ENCODE measurements around the gene KCNQ5.
"Not testable (repeated sequence)": the region's sequence is repeated elsewhere in the genome, so short reads cannot be mapped to it uniquely, and the experiment has no call there.

Gene KCNQ5

GRCh38 chr6:73225396-73225795 is 603.5 kb downstream of the KCNQ5 start, which contains the start of gene KHDC1L:
Gene KHDC1L, minus strand, starts transcription at chr6:73225496. Its CDS starts 88 bp downstream, at chr6:73225408.
- no peaks in the 10 kb centered on the region for H3K36me3 ChIP-seq (replicated peaks)
- H3K4me1 ChIP-seq = no peaks in the 10 kb centered on the region
- in situ Hi-C loops (cut with MboI; ENCODE audit: low sequenced_read_pairs) = no loop called here
- no peaks in the 10 kb centered on the region for H3K9me3 ChIP-seq
- H3K4me3 ChIP-seq = no peak within 1 kb of the TSS
- DNase-seq (ENCODE audit: low spot score in 2 of 2) = no peak
- no peaks in the 10 kb centered on the region for H3K27me3 ChIP-seq (ENCODE audit: low read depth)

DNA sequence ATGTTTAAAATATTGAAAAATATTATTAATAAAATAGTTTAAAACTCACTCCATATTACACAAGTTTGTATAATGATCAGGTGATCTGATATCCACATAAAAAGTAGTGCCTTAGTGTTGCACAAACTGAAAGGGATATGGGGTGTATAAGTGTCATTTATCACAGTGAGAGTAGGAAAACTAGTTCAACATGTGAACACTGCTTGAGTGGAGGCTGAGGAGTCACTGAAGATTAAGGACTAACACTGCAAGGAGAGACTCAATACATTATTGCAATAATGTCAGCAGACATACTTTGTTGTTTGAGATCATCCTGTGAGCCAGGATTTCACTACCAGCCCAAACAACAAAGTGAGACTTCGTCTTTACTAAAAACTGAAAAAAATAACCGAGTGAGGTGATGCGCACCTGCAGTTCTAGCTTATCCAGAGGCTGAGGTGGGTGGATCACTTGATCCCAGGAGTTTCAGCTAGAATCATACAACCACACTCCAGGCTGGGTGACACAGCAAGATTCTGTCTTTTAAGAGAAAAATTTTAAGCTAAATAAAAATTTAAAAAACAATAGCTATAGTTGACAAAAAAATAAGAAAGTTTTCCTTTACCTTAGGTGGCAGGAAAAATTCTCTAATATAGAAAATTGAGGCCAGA is 605.9 kb downstream of the KCNQ5 start:
- H3K4me3 ChIP-seq = no peak overlapping the region
- no peak for DNase-seq (ENCODE audit: low spot score in 2 of 2)
- no peaks in the 10 kb centered on the region for H3K27me3 ChIP-seq (ENCODE audit: low read depth)
- in situ Hi-C loops (cut with MboI; ENCODE audit: low sequenced_read_pairs) = no loop called here
- H3K4me1 ChIP-seq = 0 out of 2 replicates have a peak, but pooled peaks cover 2% of the 10 kb centered on the region
- H3K9me3 ChIP-seq = no peaks in the 10 kb centered on the region
- no peaks in the 10 kb centered on the region for H3K36me3 ChIP-seq (replicated peaks)

GRCh38 chr6:73231986-73232391 is 610.1 kb downstream of the KCNQ5 start:
- H3K4me3 ChIP-seq = no peak overlapping the region
- no peaks in the 10 kb centered on the region for H3K9me3 ChIP-seq
- DNase-seq (ENCODE audit: low spot score in 2 of 2) = no peak
- H3K4me1 ChIP-seq = 0 out of 2 replicates have a peak, but pooled peaks cover 2% of the 10 kb centered on the region
- H3K36me3 ChIP-seq (replicated peaks) = no peaks in the 10 kb centered on the region
- no peaks in the 10 kb centered on the region for H3K27me3 ChIP-seq (ENCODE audit: low read depth)
- in situ Hi-C loops (cut with MboI; ENCODE audit: low sequenced_read_pairs) = no loop called here

DNA sequence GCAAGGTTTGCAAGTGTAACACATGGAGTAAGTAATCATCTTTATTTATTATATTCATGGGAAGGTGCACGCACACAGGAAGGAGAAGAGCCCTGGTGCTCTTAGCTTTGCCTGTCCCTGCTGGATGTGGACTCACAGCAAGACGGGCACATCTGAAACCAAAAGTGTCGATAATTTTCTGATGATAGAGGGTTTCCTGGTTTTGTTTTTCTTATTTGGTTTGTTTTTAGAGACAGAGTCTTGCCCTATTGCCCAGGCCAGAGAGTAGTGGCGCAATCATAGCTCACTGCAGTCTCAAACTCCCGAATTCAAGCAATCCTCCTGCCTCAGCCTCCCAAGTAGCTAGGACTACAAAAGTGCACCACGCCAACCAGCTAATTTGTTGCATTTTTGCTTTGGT is 611.2 kb downstream of the KCNQ5 start:
- Histone ChIP-seq H3K27me3 (ENCODE audit: low read depth) (no peaks in the 10 kb centered on the region), H3K36me3 (replicated peaks) (no peaks in the 10 kb centered on the region), H3K9me3 (no peaks in the 10 kb centered on the region), H3K4me1 (0 out of 2 replicates have a peak, but pooled peaks cover 2% of the 10 kb centered on the region), H3K4me3 (no peak overlapping the region)
- DNase-seq (ENCODE audit: low spot score in 2 of 2) = no peak
- in situ Hi-C loops (cut with MboI; ENCODE audit: low sequenced_read_pairs) = no loop called here

- H3K4me3 ChIP-seq; in situ Hi-C loops (cut with MboI; ENCODE audit: low sequenced_read_pairs); H3K27me3 ChIP-seq (ENCODE audit: low read depth); H3K9me3 ChIP-seq; H3K4me1 ChIP-seq; DNase-seq (ENCODE audit: low spot score in 2 of 2); H3K36me3 ChIP-seq (replicated peaks): not testable (repeated sequence)
Observed at GRCh38 chr6:73233971-73234370, 612.1 kb downstream of the KCNQ5 start.

- no peaks in the 10 kb centered on the region for H3K9me3 ChIP-seq
Observed at GRCh38 chr6:73234733-73235132, 612.9 kb downstream of the KCNQ5 start.

GRCh38 chr6:73236144-73236750 is 614.4 kb downstream of the KCNQ5 start:
- DNase-seq (ENCODE audit: low spot score in 2 of 2) = no peak
- H3K4me3 ChIP-seq = no peak overlapping the region
- no peaks in the 10 kb centered on the region for H3K36me3 ChIP-seq (replicated peaks)
- 0 out of 2 replicates have a peak, but pooled peaks cover under 1% of the 10 kb centered on the region for H3K4me1 ChIP-seq
- in situ Hi-C loops (cut with MboI; ENCODE audit: low sequenced_read_pairs) = no loop called here
- no peaks in the 10 kb centered on the region for H3K27me3 ChIP-seq (ENCODE audit: low read depth)
- no peaks in the 10 kb centered on the region for H3K9me3 ChIP-seq

More at GRCh38 chr6:73234733-73235132, 612.9 kb downstream of the KCNQ5 start:
- H3K36me3 ChIP-seq (replicated peaks) = no peaks in the 10 kb centered on the region
- in situ Hi-C loops (cut with MboI; ENCODE audit: low sequenced_read_pairs) = no loop called here
- DNase-seq (ENCODE audit: low spot score in 2 of 2) = no peak
- H3K27me3 ChIP-seq (ENCODE audit: low read depth) = no peaks in the 10 kb centered on the region
- H3K4me1 ChIP-seq = 0 out of 2 replicates have a peak, but pooled peaks cover 2% of the 10 kb centered on the region
- no peak overlapping the region for H3K4me3 ChIP-seq

DNA sequence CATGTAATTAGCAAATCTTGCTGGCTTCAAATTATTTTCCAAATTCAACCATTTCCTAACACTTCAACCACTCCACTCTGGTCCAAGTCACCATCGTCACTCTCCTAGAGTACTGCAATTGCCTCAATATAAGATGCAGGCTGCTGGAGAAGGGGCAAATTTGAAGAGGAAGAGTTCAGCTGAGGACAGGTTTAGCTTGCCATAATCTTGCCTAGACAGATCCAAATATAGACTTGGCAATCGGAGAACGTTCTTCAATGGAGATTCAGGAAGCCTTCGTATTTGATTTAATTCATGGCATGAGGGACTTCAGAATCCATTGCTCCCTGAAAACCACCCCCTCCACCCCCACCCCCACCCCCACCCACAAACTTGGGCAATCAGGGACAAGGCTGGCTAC is 618.9 kb downstream of the KCNQ5 start:
- H3K9me3 ChIP-seq = no peaks in the 10 kb centered on the region
- H3K27me3 ChIP-seq (ENCODE audit: low read depth) = no peaks in the 10 kb centered on the region; the same call in 1 of the 2 replicates
- in situ Hi-C loops (cut with MboI; ENCODE audit: low sequenced_read_pairs) = no loop called here
- H3K36me3 ChIP-seq (replicated peaks) = no peaks in the 10 kb centered on the region
- no peak for DNase-seq (ENCODE audit: low spot score in 2 of 2)
- no peak overlapping the region for H3K4me3 ChIP-seq
- H3K4me1 ChIP-seq = no peaks in the 10 kb centered on the region

GRCh38 chr6:73242001-73242400 is 620.1 kb downstream of the KCNQ5 start:
- H3K36me3 ChIP-seq (replicated peaks) = no peaks in the 10 kb centered on the region
- in situ Hi-C loops (cut with MboI; ENCODE audit: low sequenced_read_pairs) = no loop called here
- no peak for DNase-seq (ENCODE audit: low spot score in 2 of 2)
- no peak overlapping the region for H3K4me3 ChIP-seq
- H3K27me3 ChIP-seq (ENCODE audit: low read depth) = peaks cover 4% of the 10 kb centered on the region; the same call in 1 of the 2 replicates
- H3K9me3 ChIP-seq = no peaks in the 10 kb centered on the region
- no peaks in the 10 kb centered on the region for H3K4me1 ChIP-seq
